ENCODE results near the gene GIT2. TPM values are rescaled to one million over a fixed set of nuclear protein-coding genes. Genes with fewer than 3 reads are reported as not detected.

The GIT2 gene
- total and polyA plus RNA-seq, 9 donors, result 17.4 to 58.8 (median 43.7) TPM

- peaks cover 28% of the 10 kb centered on the region for H3K4me1 ChIP-seq (ENCODE audit: insufficient read depth)
- WGBS, 3 donors, result 77 to 84% (median 82%) methylated on average over 9 of the region's 9 CpGs
- H3K9me3 ChIP-seq, result no peaks in the 10 kb centered on the region
- H3K27ac ChIP-seq, result peak overlapping the region in 1 of 2 donors; percentile 65
- no peaks in the 10 kb centered on the region for H3K36me3 ChIP-seq
- no peak for DNase-seq
- no peak for TF ChIP-seq POLR2A (IDR thresholded peaks at IDR 0.05)
- no peak for TF ChIP-seq EP300 (IDR thresholded peaks at IDR 0.05)
- TF ChIP-seq, protein P1, sequence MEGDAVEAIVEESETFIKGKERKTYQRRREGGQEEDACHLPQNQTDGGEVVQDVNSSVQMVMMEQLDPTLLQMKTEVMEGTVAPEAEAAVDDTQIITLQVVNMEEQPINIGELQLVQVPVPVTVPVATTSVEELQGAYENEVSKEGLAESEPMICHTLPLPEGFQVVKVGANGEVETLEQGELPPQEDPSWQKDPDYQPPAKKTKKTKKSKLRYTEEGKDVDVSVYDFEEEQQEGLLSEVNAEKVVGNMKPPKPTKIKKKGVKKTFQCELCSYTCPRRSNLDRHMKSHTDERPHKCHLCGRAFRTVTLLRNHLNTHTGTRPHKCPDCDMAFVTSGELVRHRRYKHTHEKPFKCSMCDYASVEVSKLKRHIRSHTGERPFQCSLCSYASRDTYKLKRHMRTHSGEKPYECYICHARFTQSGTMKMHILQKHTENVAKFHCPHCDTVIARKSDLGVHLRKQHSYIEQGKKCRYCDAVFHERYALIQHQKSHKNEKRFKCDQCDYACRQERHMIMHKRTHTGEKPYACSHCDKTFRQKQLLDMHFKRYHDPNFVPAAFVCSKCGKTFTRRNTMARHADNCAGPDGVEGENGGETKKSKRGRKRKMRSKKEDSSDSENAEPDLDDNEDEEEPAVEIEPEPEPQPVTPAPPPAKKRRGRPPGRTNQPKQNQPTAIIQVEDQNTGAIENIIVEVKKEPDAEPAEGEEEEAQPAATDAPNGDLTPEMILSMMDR (IDR thresholded peaks at IDR 0.05), result no peak
- intact Hi-C loops (cut with DNase I), result no loop called here
- no peaks in the 10 kb centered on the region for H3K27me3 ChIP-seq
- no peak overlapping the region for H3K4me3 ChIP-seq
These were observed 49.3 kb downstream of the GIT2 start for GRCh38 chr12:109946913-109947312.

- DNase-seq, result peak in 4 of 5 donors; percentile 35 to 65 (median 46)
- Histone ChIP-seq H3K4me3 (no peak overlapping the region), H3K9me3 (no peaks in the 10 kb centered on the region), H3K27me3 (no peaks in the 10 kb centered on the region), H3K27ac (peak overlapping the region in 1 of 2 donors; percentile 65), H3K36me3 (no peaks in the 10 kb centered on the region), H3K4me1 (ENCODE audit: insufficient read depth) (peaks cover 24% of the 10 kb centered on the region)
- TF ChIP-seq EP300 (IDR thresholded peaks at IDR 0.05) (no peak), POLR2A (IDR thresholded peaks at IDR 0.05) (no peak)
- TF ChIP-seq, protein P1 (IDR thresholded peaks at IDR 0.05), result no peak
- 4 to 14% (median 5%) methylated on average over 5 of the region's 5 CpGs for WGBS, 3 donors
- intact Hi-C loops (cut with DNase I), result no loop called here
These were observed 49.7 kb downstream of the GIT2 start for GRCh38 chr12:109946505-109946904.

- WGBS, 3 donors, result 19 to 31% (median 20%) methylated on average over 17 of the region's 17 CpGs
- no peak overlapping the region for H3K4me3 ChIP-seq
- peaks cover 20% of the 10 kb centered on the region for H3K4me1 ChIP-seq (ENCODE audit: insufficient read depth)
- no peaks in the 10 kb centered on the region for H3K27me3 ChIP-seq
- H3K9me3 ChIP-seq, result no peaks in the 10 kb centered on the region
- H3K36me3 ChIP-seq, result no peaks in the 10 kb centered on the region
- TF ChIP-seq POLR2A (IDR thresholded peaks at IDR 0.05) (no peak), EP300 (IDR thresholded peaks at IDR 0.05) (no peak)
- TF ChIP-seq, protein P1 (IDR thresholded peaks at IDR 0.05), result no peak
- DNase-seq, result peak; percentile 40 to 70 (median 55)
- intact Hi-C loops (cut with DNase I), result no loop called here
- H3K27ac ChIP-seq, result peak overlapping the region in 1 of 2 donors; percentile 12
These were observed 51.4 kb downstream of the GIT2 start for GRCh38 chr12:109944561-109945359.

GRCh38 chr12:109943811-109944210 lies 52.4 kb downstream of the GIT2 start:
- Histone ChIP-seq H3K27ac (peak overlapping the region in 1 of 2 donors; percentile 12), H3K4me3 (no peak overlapping the region), H3K27me3 (no peaks in the 10 kb centered on the region), H3K9me3 (no peaks in the 10 kb centered on the region), H3K36me3 (no peaks in the 10 kb centered on the region), H3K4me1 (ENCODE audit: insufficient read depth) (peaks cover 20% of the 10 kb centered on the region)
- TF ChIP-seq, protein P1 (IDR thresholded peaks at IDR 0.05), result no peak
- no peak for TF ChIP-seq POLR2A (IDR thresholded peaks at IDR 0.05)
- no peak for TF ChIP-seq EP300 (IDR thresholded peaks at IDR 0.05)
- intact Hi-C loops (cut with DNase I), result no loop called here
- WGBS, 3 donors, result 82 to 90% (median 82%) methylated on average over 7 of the region's 7 CpGs
- no peak for DNase-seq
